ENCODE data around the gene MOV10L1.

GRCh38 chr22:50184902-50185374, 95.1 kb downstream of the MOV10L1 start:
- no peak for TF ChIP-seq POLR2A (IDR thresholded peaks at IDR 0.05)
- TF ChIP-seq CTCF (IDR thresholded peaks at IDR 0.05): no peak

All from lower leg skin (tissue), 3 donors.